Cardiac muscle cell (in vitro differentiated cells and primary cell): ENCODE measurements around the gene BEX4. TPM values are rescaled to one million over a fixed set of nuclear protein-coding genes. Genes with fewer than 3 reads are reported as not detected.
A peak's percentile ranks its signal among the peaks of the same experiment; 100 is the strongest.

ENCODE experiments used
- DNase-seq, 2 donors: peaks; one replicate each; pipeline versions ENCODE4 v3.0.0 to v3.0.0-alpha.2; 2010 to 2017; ENCODE audit warnings: low read depth in 1 of 2, low spot score in 1 of 2
- H3K27ac ChIP-seq: fragments of 200-600 bp; sonication (generic); 2 replicates; pipeline ENCODE4 v1.5.1; 2016
- H3K27me3 ChIP-seq: fragments of 200-600 bp; sonication (generic); 2 replicates; pipeline ENCODE4 v1.6.0; 2016; ENCODE audit warnings: control low read depth
- H3K36me3 ChIP-seq: fragments of 200-600 bp; sonication (generic); 2 replicates; pipeline ENCODE4 v1.5.1; 2016; ENCODE audit warnings: control low read depth
- H3K4me1 ChIP-seq: fragments of 200-600 bp; sonication (generic); 2 replicates; pipeline ENCODE4 v1.8.1; 2017; ENCODE audit warnings: low read depth, mild to moderate bottlenecking, mixed run types
- H3K4me3 ChIP-seq: fragments of 200-600 bp; sonication (generic); 2 replicates; pipeline ENCODE4 v1.5.1; 2016; ENCODE audit warnings: mild to moderate bottlenecking
- H3K9me3 ChIP-seq: fragments of 200-600 bp; sonication (generic); 2 replicates; pipeline ENCODE4 v1.5.1; 2017; ENCODE audit warnings: low read depth, mild to moderate bottlenecking, control low read depth
- polyA plus RNA-seq: library from polyadenylated mRNA; unstranded; fragments of >200 nt; fragmentation: Nextera tagmentation; extraction: Ambion mirVana; gene quantifications from 2 replicates; pipeline ENCODE4 v1.2.1, GENCODE V29; 2016
- total RNA-seq: library from RNA; depleted of rRNA; stranded (reverse); fragments of >200 nt; gene quantifications from 2 replicates; pipeline ENCODE4 v1.2.3, GENCODE V29; 2016
- TF ChIP-seq, protein P1 (sequence below): IDR thresholded peaks from 2 replicates; pipeline ENCODE4 v1.5.1; 2012; ENCODE audit warnings: low read depth, mild to moderate bottlenecking, low read length

BEX4 gene
- total and polyA plus RNA-seq, 2 experiments from 2014 or later: 244 to 588 TPM

GRCh38 chrX:103249805-103250204 is 34.9 kb downstream of the BEX4 start:
- Histone ChIP-seq H3K27ac (no peak overlapping the region), H3K36me3 (peaks cover 6% of the 10 kb centered on the region), H3K4me3 (no peak overlapping the region), H3K27me3 (no peaks in the 10 kb centered on the region), H3K4me1 (peaks cover 6% of the 10 kb centered on the region), H3K9me3 (no peaks in the 10 kb centered on the region)
- TF ChIP-seq, protein P1, sequence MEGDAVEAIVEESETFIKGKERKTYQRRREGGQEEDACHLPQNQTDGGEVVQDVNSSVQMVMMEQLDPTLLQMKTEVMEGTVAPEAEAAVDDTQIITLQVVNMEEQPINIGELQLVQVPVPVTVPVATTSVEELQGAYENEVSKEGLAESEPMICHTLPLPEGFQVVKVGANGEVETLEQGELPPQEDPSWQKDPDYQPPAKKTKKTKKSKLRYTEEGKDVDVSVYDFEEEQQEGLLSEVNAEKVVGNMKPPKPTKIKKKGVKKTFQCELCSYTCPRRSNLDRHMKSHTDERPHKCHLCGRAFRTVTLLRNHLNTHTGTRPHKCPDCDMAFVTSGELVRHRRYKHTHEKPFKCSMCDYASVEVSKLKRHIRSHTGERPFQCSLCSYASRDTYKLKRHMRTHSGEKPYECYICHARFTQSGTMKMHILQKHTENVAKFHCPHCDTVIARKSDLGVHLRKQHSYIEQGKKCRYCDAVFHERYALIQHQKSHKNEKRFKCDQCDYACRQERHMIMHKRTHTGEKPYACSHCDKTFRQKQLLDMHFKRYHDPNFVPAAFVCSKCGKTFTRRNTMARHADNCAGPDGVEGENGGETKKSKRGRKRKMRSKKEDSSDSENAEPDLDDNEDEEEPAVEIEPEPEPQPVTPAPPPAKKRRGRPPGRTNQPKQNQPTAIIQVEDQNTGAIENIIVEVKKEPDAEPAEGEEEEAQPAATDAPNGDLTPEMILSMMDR: no peak
- no peak for DNase-seq

DNA sequence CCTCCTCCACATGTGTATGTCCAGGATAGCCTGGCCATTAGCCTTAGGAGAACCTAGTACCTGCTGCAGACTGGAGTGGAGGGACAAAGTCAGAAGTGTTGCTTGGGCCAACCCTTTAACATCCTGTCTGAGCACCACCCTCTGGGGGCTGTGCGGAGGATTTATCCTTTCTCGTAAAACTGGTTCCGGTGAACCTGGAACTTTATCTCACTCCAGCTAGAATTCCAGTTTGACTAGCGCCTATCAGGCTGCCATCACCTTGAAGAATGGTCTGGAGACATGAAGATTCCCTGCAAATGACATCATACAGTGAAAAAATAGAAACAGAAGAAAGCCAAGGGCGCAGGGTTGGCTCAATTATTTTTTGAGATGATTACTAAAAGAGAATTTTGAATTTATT is 36.1 kb downstream of the BEX4 start:
- Histone ChIP-seq H3K27me3 (no peaks in the 10 kb centered on the region), H3K27ac (no peak overlapping the region), H3K4me3 (no peak overlapping the region), H3K4me1 (peaks cover 6% of the 10 kb centered on the region), H3K9me3 (no peaks in the 10 kb centered on the region), H3K36me3 (peaks cover 6% of the 10 kb centered on the region)
- TF ChIP-seq, protein P1: no peak
- DNase-seq: no peak

- Histone ChIP-seq H3K27me3 (no peaks in the 10 kb centered on the region), H3K4me1 (peaks cover 4% of the 10 kb centered on the region), H3K36me3 (peaks cover 6% of the 10 kb centered on the region), H3K9me3 (no peaks in the 10 kb centered on the region), H3K4me3 (peak overlapping the region; percentile 85), H3K27ac (peak overlapping the region; percentile 95)
- TF ChIP-seq, protein P1: no peak
- DNase-seq: peak in 1 of 2 donors; percentile 23
Observed at GRCh38 chrX:103253608-103254007, 38.7 kb downstream of the BEX4 start.

- Histone ChIP-seq H3K4me3 (peak overlapping the region; percentile 85), H3K27ac (peak overlapping the region; percentile 95), H3K27me3 (no peaks in the 10 kb centered on the region), H3K9me3 (no peaks in the 10 kb centered on the region), H3K36me3 (peaks cover 6% of the 10 kb centered on the region), H3K4me1 (no peaks in the 10 kb centered on the region)
- TF ChIP-seq, protein P1: no peak
- DNase-seq: peak; percentile 43 to 90
Observed at GRCh38 chrX:103254171-103254824, 39.4 kb downstream of the BEX4 start.

DNA sequence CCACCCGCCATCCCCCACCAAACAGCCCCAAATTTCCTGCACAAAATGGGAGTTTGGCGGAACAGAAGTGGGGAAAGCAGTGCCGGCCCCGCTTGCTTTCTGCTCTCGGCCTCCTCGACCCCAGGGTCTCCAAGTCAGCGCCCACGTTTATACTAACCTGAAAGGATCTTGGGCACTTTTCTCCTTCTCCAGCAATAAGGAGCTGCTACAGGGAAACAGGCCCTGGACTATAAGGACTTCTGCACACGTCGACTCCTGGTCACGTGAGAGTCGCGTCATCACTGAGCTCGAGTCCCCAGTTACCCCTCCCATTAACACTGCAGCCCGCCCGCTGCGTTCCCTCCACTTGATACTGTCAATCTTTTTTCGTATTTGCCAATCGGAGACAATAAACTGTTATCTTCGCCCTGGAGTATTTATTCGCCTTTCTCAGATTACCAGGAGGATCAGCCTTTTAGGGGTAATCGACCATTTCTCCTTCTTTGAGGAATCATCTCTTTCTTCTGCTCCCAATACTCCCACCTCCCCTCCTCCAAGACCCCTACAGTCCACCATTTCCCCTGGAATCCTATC is 40.1 kb downstream of the BEX4 start, which contains the start of gene TCEAL8:
TSS of gene TCEAL8 (minus strand) at position 235 of the 573 bp plus-strand sequence. CDS start 1,176 bp downstream, outside the sequence.
- Histone ChIP-seq H3K27me3 (no peaks in the 10 kb centered on the region), H3K36me3 (peaks cover 6% of the 10 kb centered on the region), H3K9me3 (no peaks in the 10 kb centered on the region), H3K4me1 (no peaks in the 10 kb centered on the region), H3K27ac (peak within 1 kb of the TSS; percentile 95), H3K4me3 (peak within 1 kb of the TSS; percentile 85)
- TF ChIP-seq, protein P1: no peak
- DNase-seq: peak; percentile 80 to 94
